Heart left ventricle (tissue), 16 donors: ENCODE measurements around the gene TPRG1L. TPM values are rescaled to one million over a fixed set of nuclear protein-coding genes. Genes with fewer than 3 reads are reported as not detected.

ENCODE experiments used
- ATAC-seq, 4 donors: fragments of 200-7000 bp; cut with Tn5 transposase; one replicate each; pipeline ENCODE4 v1.9.1; 2020 to 2022; ENCODE audit warnings: moderate library complexity in 4 of 4, mild to moderate bottlenecking in 3 of 4, moderate number of reproducible peaks in 1 of 4
- DNase-seq, 5 donors: peaks; one replicate each; pipeline ENCODE4 v3.0.0-alpha.2; 2020
- H3K27ac ChIP-seq, 12 donors: fragments of 200-600 bp; sonication (generic) in 4 of 12; one replicate each; pipeline versions ENCODE4 v1.5.0 to v1.8.0; 2016 to 2022; ENCODE audit warnings: mild to moderate bottlenecking in 2 of 12
- H3K27me3 ChIP-seq, 9 donors: fragments of 200-600 bp; sonication (generic) in 2 of 9; one replicate each; pipeline versions ENCODE4 v1.5.1 to v1.8.0; 2016 to 2022; ENCODE audit warnings: mild to moderate bottlenecking in 3 of 9
- H3K36me3 ChIP-seq, 9 donors: fragments of 200-600 bp; sonication (generic) in 2 of 9; one replicate each; pipeline versions ENCODE4 v1.5.0 to v1.8.0; 2018 to 2022; ENCODE audit warnings: mild to moderate bottlenecking in 2 of 9
- H3K4me1 ChIP-seq, 12 donors: fragments of 200-600 bp; sonication (generic) in 4 of 12; one replicate each; pipeline versions ENCODE4 v1.5.0 to v1.8.0; 2016 to 2022; ENCODE audit warnings: mild to moderate bottlenecking in 3 of 12
- H3K4me3 ChIP-seq, 12 donors: fragments of 200-600 bp; sonication (generic) in 4 of 12; one replicate each; pipeline versions ENCODE4 v1.5.0 to v1.8.0; 2017 to 2022; ENCODE audit warnings: mild to moderate bottlenecking in 9 of 12, moderate library complexity in 4 of 12
- H3K9me3 ChIP-seq, 12 donors: fragments of 200-600 bp; sonication (generic) in 4 of 12; one replicate each; pipeline versions ENCODE4 v1.5.0 to v1.8.0; 2016 to 2022; ENCODE audit warnings: mild to moderate bottlenecking in 1 of 12
- POLR2A ChIP-seq, 2 donors: fragments of 450-650 bp; IDR thresholded peaks; one replicate each; pipeline ENCODE4 v1.6.1; 2017; ENCODE audit warnings: antibody characterized with exemption in 2 of 2, mild to moderate bottlenecking in 2 of 2, moderate library complexity in 2 of 2
- WGBS, 4 donors: extraction: QIAGEN DNeasy Blood & Tissue Kit in 2 of 4; methylation state at CpG; one replicate each; pipeline versions ENCODE4 v1.1.5 to v1.1.7; 2013 to 2018; 5-methylcytosine and 5-hydroxymethylcytosine counted together
- intact Hi-C, 10 donors: fragments of 100-400 bp; cut with DNase I; formaldehyde crosslinking; loops; one replicate each; pipeline versions ENCODE4 v1.11.1 to v1.14.2; 2022
- polyA plus RNA-seq, 2 donors: library from polyadenylated mRNA; stranded (reverse); fragments of 200-250 nt; gene quantifications; one replicate each; pipeline ENCODE4 v1.2.3, GENCODE V29; 2013
- total RNA-seq, 9 donors: library from RNA; depleted of rRNA in 2 of 9; stranded (reverse); fragments of >200 nt in 2 of 9; fragmentation: NEBNext Ultra II Directional in 3 of 9; extraction: Animal tissue kit (Norgen Biotek cat#: 25700) in 3 of 9; gene quantifications; one replicate each; pipeline versions ENCODE4 v1.1.0 to v1.2.4, GENCODE V29; 2016 to 2023
- TF ChIP-seq, protein P1 (sequence below), 12 donors: fragments of 200-600 bp; sonication (generic) in 4 of 12; IDR thresholded peaks; one replicate each; pipeline versions ENCODE4 v1.5.0 to v1.8.0; 2018 to 2022; ENCODE audit warnings: antibody characterized with exemption in 12 of 12, mild to moderate bottlenecking in 5 of 12
- donor health status: ischemic (EF 13 %, LVEDD 7.1; RV severe dilation, severe dysfunction).
- donor health status: healthy with polysubstance abuse.
- donor health status: DM: no; HTN: yes; CAD: no.
- donor health status: DM: no; HTN: no; CAD: no.
- donor health status: ischemic (EF 25% LVEDD 6.9; RV normal size, moderate dysfunction).
- donor health status: ischemic (EF 25% LVEDD 5.7; RV mildly dilated, moderate dysfunction).
- donor health status: healthy.
- donor health status: DM: yes; HTN: yes; CAD: no.
- donor health status: ischemic (EF 35%, LVEDD 5.7; RV mildly dilated, moderate dysfunction).
- donor health status: nonischemic (EF 11% LVEDD 7.7; RV severe dilation, severe dysfunction).
- donor health status: DM: yes; HTN: yes; CAD: no.
- donor health status: PGD.
- donor health status: ischemic (EF 29% LVEDD 5.4; RV normal size, mild dysfunction).
- donor health status: nonischemic (EF 23%, LVEDD 6.1; RV moderate dilation, normal function).

The TPRG1L gene
- total and polyA plus RNA-seq, 11 donors = 24.2 to 58.0 (median 48.8) TPM

DNA sequence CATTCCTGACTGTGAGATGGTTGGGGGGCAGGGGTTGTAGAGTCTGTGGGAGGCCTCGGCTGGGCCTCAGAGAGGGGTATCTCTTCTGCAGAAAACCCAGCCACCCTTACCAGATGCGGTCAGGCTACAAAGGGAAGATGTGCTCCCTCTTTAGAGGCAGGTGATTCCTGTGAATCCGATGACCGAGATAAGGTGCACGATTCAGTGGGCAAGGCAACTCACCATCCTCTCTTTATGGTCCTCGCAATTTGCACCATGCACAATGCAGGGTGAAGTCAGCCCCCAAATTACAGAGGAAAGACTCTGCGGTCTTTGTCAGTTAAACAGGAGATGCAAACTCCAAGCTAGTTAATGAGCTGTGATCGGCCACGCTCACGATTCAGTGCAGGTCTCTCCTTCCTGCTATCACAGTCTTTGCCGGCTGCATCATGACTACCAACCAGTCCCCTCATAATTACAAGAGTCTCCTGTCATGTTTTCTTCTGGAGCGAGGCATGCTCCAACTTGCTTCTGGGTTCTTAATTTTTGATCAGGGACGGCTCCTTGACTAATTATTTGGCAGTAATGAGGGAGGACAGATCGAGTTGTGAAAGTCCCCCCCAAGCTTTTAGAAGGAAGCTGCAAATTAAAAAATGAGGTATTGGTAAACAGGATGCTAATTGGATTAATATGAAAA is 40.0 kb downstream of the TPRG1L start:
- Histone ChIP-seq H3K27me3 (peaks cover 0 to 3% (median 0%) of the 10 kb centered on the region in 9 donors), H3K27ac (no peak overlapping the region), H3K4me1 (peaks cover 0 to 15% (median 7%) of the 10 kb centered on the region in 12 donors), H3K4me3 (no peak overlapping the region), H3K9me3 (no peaks in the 10 kb centered on the region), H3K36me3 (no peaks in the 10 kb centered on the region)
- intact Hi-C loops = no loop called here
- no peak for TF ChIP-seq POLR2A (IDR thresholded peaks at IDR 0.05)
- TF ChIP-seq, protein P1, sequence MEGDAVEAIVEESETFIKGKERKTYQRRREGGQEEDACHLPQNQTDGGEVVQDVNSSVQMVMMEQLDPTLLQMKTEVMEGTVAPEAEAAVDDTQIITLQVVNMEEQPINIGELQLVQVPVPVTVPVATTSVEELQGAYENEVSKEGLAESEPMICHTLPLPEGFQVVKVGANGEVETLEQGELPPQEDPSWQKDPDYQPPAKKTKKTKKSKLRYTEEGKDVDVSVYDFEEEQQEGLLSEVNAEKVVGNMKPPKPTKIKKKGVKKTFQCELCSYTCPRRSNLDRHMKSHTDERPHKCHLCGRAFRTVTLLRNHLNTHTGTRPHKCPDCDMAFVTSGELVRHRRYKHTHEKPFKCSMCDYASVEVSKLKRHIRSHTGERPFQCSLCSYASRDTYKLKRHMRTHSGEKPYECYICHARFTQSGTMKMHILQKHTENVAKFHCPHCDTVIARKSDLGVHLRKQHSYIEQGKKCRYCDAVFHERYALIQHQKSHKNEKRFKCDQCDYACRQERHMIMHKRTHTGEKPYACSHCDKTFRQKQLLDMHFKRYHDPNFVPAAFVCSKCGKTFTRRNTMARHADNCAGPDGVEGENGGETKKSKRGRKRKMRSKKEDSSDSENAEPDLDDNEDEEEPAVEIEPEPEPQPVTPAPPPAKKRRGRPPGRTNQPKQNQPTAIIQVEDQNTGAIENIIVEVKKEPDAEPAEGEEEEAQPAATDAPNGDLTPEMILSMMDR (IDR thresholded peaks at IDR 0.05) = no peak
- ATAC-seq = no peak
- no peak for DNase-seq
- WGBS, 4 donors = 89 to 93% (median 91%) methylated on average over 14 of the region's 14 CpGs

DNA sequence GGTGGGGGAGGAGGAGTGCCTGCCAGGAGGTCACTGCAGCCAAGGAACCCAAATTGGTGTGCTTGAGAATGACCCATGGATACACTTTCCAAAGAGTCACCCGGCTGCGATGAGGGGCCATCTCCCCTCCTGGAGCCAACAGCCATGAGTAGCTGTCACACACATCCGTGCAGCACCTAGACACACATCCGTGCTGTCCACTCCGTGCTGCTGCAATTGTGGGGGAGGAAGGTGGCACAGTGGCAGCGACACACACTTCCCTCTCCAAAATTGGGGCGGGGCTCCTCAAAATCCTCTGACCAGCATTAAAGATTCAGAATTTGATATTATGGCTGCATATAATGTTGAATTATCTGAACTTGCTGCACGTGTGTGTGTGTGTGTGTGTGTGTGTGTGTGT is 43.3 kb downstream of the TPRG1L start:
- DNase-seq = peak in 1 of 5 donors; percentile 6
- H3K36me3 ChIP-seq = no peaks in the 10 kb centered on the region
- peaks cover 0 to 15% (median 7%) of the 10 kb centered on the region in 12 donors for H3K4me1 ChIP-seq
- WGBS, 4 donors = 74 to 84% (median 80%) methylated on average over 5 to 8 of the region's 8 CpGs
- intact Hi-C loops = no loop called here
- H3K9me3 ChIP-seq = no peaks in the 10 kb centered on the region
- H3K4me3 ChIP-seq = no peak overlapping the region
- ATAC-seq = no peak
- H3K27ac ChIP-seq = no peak overlapping the region
- H3K27me3 ChIP-seq = peaks cover 0 to 19% (median 0%) of the 10 kb centered on the region in 9 donors
- TF ChIP-seq, protein P1 (IDR thresholded peaks at IDR 0.05) = no peak
- TF ChIP-seq POLR2A (IDR thresholded peaks at IDR 0.05) = no peak

DNA sequence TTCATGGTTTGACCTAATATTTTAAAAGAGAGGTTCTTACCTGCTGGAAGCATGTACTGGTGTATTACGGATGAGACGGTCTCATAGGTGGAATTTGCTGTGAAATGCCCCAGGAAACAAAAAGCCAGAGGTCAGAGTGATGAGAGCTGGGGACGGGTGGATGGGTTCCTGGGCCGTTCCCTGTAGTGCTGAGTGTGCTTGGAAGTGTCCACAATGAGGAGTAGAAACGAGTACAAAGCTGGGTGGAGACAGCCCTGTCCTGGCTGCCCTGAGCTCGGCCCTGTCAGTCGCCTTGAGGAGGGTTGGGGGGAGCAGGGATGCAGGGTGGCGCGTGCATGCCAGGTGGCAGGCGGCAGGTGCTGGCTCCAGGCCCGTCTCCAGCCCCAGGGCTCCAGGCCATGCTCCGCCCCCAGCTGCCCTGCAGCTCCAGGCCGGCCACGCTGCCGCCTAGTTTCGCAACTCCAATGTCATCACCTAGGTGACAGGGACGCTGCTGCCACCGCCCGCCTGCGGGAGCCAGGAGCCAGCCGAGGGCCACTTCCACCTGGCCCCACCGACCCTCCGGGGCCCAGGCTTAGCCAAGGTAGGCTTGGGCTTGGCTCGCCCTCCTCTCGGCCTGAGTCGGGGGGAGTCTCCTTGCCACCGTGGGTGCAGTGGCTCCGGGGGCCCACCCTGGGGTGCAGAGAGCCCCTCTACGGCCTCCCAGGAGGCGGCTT is 43.9 kb downstream of the TPRG1L start:
- peak overlapping the region in 5 of 12 donors; percentile 1 to 70 (median 45) for H3K27ac ChIP-seq
- 29 to 33% (median 31%) methylated on average over 26 to 30 of the region's 30 CpGs for WGBS, 4 donors

More for the DNA sequence above, 43.9 kb downstream of the TPRG1L start:
- DNase-seq (peak; percentile 79 to 92 (median 89)), ATAC-seq (peak; percentile 91 to 95 (median 93))
- TF ChIP-seq POLR2A (IDR thresholded peaks at IDR 0.05) = no peak
- TF ChIP-seq, protein P1 (IDR thresholded peaks at IDR 0.05) = no peak
- intact Hi-C loops = no loop called here
- Histone ChIP-seq H3K27me3 (peaks cover 0 to 19% (median 0%) of the 10 kb centered on the region in 9 donors), H3K9me3 (no peaks in the 10 kb centered on the region), H3K4me3 (peak overlapping the region in 8 of 12 donors; percentile 8 to 38 (median 28)), H3K4me1 (peaks cover 0 to 15% (median 7%) of the 10 kb centered on the region in 12 donors), H3K36me3 (no peaks in the 10 kb centered on the region)
